Stimulated activated effector memory CD8-positive, alpha-beta T cell treated with anti-CD3 and anti-CD28 coated beads, Interleukin-12 subunit alpha, Interleukin-12 subunit beta, amount 100 ng/mL, for 72 hours (primary cell): ENCODE data around the gene CORO7.

Experiments used
- ATAC-seq: fragments of 150-1000 bp; cut with Tn5 transposase; 2 replicates; pipeline ENCODE4 v1.10.0; 2021
- DNase-seq, 2 donors: peaks; one replicate each; pipeline ENCODE4 v3.0.0; 2021 to 2022; ENCODE audit warnings: low spot score in 2 of 2
- H3K27ac Mint-ChIP-seq: one replicate; pipeline ENCODE4 v1.8.0; 2022; ENCODE audit warnings: mild to moderate bottlenecking, mixed read lengths
- H3K36me3 Mint-ChIP-seq: one replicate; pipeline ENCODE4 v1.8.0; 2022; ENCODE audit warnings: mild to moderate bottlenecking, mixed read lengths
- H3K4me1 Mint-ChIP-seq: one replicate; pipeline ENCODE4 v1.8.0; 2022; ENCODE audit warnings: mixed read lengths
- H3K4me3 Mint-ChIP-seq: one replicate; pipeline ENCODE4 v1.8.0; 2022; ENCODE audit warnings: mild to moderate bottlenecking, mixed read lengths
- H3K9me3 Mint-ChIP-seq: one replicate; pipeline ENCODE4 v1.8.0; 2022; ENCODE audit warnings: mixed read lengths

The CORO7 gene

GRCh38 chr16:4376126-4376892 lies 40.1 kb downstream of the CORO7 start:
- no peak overlapping the region for H3K27ac Mint-ChIP-seq
- no peak for ATAC-seq
- peaks cover 22% of the 10 kb centered on the region for H3K36me3 Mint-ChIP-seq
- DNase-seq: no peak
- peaks cover 37% of the 10 kb centered on the region for H3K4me1 Mint-ChIP-seq
- no peaks in the 10 kb centered on the region for H3K9me3 Mint-ChIP-seq
- H3K4me3 Mint-ChIP-seq: no peak overlapping the region

GRCh38 chr16:4375717-4376116 lies 40.7 kb downstream of the CORO7 start:
- Mint-ChIP-seq H3K27ac (peak overlapping the region; percentile 60), H3K4me1 (peaks cover 37% of the 10 kb centered on the region), H3K9me3 (no peaks in the 10 kb centered on the region)

DNA sequence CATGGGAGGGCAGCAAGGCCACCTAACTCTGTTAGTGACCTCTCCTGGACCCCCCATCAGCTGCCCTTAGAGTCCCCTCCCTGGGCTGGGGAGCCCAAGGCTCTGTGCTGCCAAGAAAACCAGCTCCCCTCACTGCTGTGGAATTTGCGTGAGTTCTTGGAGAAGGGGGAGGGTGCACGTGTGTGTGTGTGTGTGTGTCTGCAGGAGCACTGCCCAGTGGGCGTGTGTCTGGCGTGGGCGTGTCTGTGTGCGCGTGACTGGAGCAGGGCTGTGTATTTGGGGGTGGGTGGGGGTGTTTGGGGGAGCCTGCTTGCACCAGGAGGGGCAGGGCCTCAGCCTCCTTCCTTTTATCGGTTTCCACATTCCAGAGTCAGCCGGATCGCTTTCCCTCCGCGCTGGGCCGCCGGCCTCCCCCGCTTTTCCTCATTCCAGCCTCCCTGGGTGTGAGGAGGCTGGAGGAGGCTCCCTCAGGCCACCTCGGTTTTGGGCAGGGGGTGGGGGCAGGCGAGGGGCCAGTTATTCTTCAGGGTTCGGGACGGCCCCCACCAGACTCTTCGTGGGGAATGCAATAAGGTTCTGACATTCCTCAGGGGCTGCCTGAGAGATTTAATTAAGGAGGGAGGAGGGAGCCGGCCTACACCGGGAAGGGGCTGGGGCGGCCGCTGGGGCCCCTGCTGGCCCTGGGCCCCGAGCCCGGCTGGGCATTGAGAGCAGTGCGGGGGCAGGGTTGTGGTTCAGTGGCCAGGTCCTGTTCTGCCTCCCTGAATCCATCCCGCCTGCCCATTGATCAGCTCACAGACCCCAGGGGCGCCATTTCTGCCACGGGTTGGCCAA lies 42.3 kb downstream of the CORO7 start:
- Mint-ChIP-seq H3K9me3 (no peaks in the 10 kb centered on the region), H3K4me3 (no peak overlapping the region), H3K36me3 (peaks cover 7% of the 10 kb centered on the region), H3K4me1 (peaks cover 43% of the 10 kb centered on the region), H3K27ac (peak overlapping the region; percentile 60)
- no peak for ATAC-seq
- no peak for DNase-seq

More at GRCh38 chr16:4375717-4376116, 40.7 kb downstream of the CORO7 start:
- ATAC-seq: no peak
- no peak for DNase-seq
- H3K36me3 Mint-ChIP-seq: peaks cover 16% of the 10 kb centered on the region
- no peak overlapping the region for H3K4me3 Mint-ChIP-seq

DNA sequence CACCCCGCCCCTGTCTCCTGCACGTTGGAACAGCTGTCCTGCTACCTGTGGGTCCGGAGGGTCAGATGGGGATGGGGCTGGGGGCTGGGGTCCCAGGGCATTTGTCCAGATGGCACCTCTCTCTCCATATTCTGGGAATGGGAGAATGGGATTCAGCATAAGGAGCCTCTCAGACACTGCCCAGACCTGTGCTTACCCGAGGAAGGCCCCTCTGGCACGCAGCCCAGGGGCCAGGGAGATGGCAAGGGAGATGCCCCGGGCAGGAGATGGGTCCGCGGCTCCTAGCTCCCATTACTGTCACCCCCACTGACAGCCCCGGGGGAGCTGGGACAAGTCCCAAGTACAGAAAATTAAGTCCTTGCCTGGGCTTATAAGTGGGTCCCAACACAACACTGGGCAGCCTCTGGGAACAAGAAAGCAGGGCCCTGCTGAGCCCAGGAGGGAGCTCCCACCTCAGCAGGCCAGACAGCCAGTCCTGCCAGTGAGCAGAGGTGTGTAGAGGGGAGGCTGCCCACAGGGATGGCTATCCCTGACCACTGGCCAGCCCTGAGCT lies 43.0 kb downstream of the CORO7 start:
- H3K4me3 Mint-ChIP-seq: no peak overlapping the region
- H3K27ac Mint-ChIP-seq: no peak overlapping the region
- DNase-seq (no peak), ATAC-seq (no peak)
- no peaks in the 10 kb centered on the region for H3K9me3 Mint-ChIP-seq
- peaks cover 9% of the 10 kb centered on the region for H3K36me3 Mint-ChIP-seq
- peaks cover 45% of the 10 kb centered on the region for H3K4me1 Mint-ChIP-seq

- Mint-ChIP-seq H3K9me3 (no peaks in the 10 kb centered on the region), H3K27ac (no peak overlapping the region)
- ATAC-seq: no peak
These were observed 43.6 kb downstream of the CORO7 start for GRCh38 chr16:4372578-4373355.

GRCh38 chr16:4372001-4372577 lies 44.3 kb downstream of the CORO7 start:
- Mint-ChIP-seq H3K4me1 (peaks cover 43% of the 10 kb centered on the region), H3K27ac (no peak overlapping the region), H3K9me3 (no peaks in the 10 kb centered on the region), H3K36me3 (peaks cover 22% of the 10 kb centered on the region), H3K4me3 (peak overlapping the region; percentile 66)
- ATAC-seq: peak; percentile 69
- DNase-seq: peak; percentile 23 to 60

More at GRCh38 chr16:4372578-4373355, 43.6 kb downstream of the CORO7 start:
- no peak for DNase-seq
- peaks cover 16% of the 10 kb centered on the region for H3K36me3 Mint-ChIP-seq
- peak overlapping the region; percentile 66 for H3K4me3 Mint-ChIP-seq
- H3K4me1 Mint-ChIP-seq: peaks cover 40% of the 10 kb centered on the region

- ATAC-seq (peak; percentile 83), DNase-seq (peak; percentile 65 to 82)
- peak within 1 kb of the TSS; percentile 66 for H3K4me3 Mint-ChIP-seq
- H3K27ac Mint-ChIP-seq: peak within 1 kb of the TSS; percentile 34
- H3K9me3 Mint-ChIP-seq: no peaks in the 10 kb centered on the region
- H3K36me3 Mint-ChIP-seq: peaks cover 28% of the 10 kb centered on the region
- H3K4me1 Mint-ChIP-seq: peaks cover 43% of the 10 kb centered on the region
These were observed 44.9 kb downstream of the CORO7 start, which contains the start of gene VASN for GRCh38 chr16:4371357-4372000. Gene VASN (plus strand): TSS chr16:4371848. CDS start chr16:4380878, 9,030 bp downstream.

- no peak overlapping the region for H3K4me3 Mint-ChIP-seq
- peaks cover 32% of the 10 kb centered on the region for H3K36me3 Mint-ChIP-seq
- DNase-seq (no peak), ATAC-seq (no peak)
- peak overlapping the region; percentile 34 for H3K27ac Mint-ChIP-seq
- H3K9me3 Mint-ChIP-seq: no peaks in the 10 kb centered on the region
- H3K4me1 Mint-ChIP-seq: peaks cover 40% of the 10 kb centered on the region
These were observed 45.6 kb downstream of the CORO7 start for GRCh38 chr16:4370570-4371356.

- no peak for DNase-seq
These were observed 46.2 kb downstream of the CORO7 start for GRCh38 chr16:4370151-4370550.

DNA sequence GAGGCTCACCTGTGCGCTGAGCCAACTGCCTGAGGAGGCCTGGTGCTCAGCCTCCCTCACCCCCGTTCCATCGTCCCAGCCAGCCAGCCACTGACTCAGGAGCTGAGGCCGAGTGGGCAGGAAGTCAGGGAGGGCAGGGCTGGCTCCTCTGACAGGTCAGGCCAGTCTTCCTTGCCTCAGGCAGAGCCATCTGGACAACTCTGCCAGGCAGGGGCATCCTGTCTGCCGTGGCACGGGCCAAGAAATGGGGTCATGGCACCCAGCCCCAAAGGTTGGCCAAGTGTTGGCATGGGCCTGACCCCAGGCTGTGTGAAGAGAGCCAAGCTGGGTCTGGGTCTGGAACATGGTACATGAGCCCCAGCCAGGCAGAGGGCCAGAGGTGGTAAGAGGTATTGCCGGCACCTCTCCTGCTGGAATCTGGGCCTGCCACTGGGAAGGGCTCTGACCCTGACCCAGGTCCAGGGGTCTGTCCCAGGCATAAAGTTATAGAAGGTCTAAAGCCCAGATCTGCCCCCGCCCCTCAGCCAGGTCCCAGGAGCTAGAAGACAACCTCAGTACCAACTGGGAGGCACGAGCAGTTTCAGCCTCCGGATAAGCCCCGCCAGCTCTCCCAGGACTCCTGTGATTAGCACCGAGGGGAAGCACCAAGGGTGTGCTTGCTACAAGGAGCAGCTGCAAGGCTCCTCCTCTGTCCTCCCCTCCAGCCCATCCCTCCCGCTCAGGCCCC lies 47.2 kb downstream of the CORO7 start:
- Mint-ChIP-seq H3K36me3 (peaks cover 28% of the 10 kb centered on the region), H3K9me3 (no peaks in the 10 kb centered on the region), H3K27ac (peak overlapping the region; percentile 80), H3K4me3 (no peak overlapping the region), H3K4me1 (peaks cover 36% of the 10 kb centered on the region)
- ATAC-seq (no peak), DNase-seq (no peak)

More at GRCh38 chr16:4370151-4370550, 46.2 kb downstream of the CORO7 start:
- ATAC-seq: no peak
- Mint-ChIP-seq H3K4me1 (peaks cover 36% of the 10 kb centered on the region), H3K4me3 (no peak overlapping the region), H3K9me3 (no peaks in the 10 kb centered on the region), H3K27ac (peak overlapping the region; percentile 34), H3K36me3 (peaks cover 28% of the 10 kb centered on the region)

DNA sequence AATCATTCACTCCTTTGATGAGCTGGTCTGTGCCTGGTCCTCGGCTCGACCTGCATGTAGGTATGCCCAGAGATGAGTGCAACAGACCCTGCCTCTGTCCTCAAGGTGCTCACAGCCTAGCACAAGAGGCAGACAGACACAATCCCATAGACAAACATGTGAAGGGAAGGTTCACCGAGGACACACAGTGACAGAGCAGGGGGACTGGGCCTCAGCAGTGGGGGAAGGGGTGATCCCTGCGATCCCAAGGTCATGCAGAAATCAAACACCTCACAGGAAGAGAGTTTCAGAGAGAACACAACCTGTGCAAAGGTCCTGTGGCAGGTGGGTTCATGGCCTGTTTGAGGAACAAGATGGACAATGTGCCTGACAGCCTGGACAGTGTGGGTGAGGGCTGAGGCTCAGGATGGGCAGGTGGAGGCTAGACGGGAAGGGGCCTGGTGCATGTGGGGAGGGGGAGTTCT lies 49.0 kb downstream of the CORO7 start:
- no peak overlapping the region for H3K4me3 Mint-ChIP-seq
- peaks cover 23% of the 10 kb centered on the region for H3K4me1 Mint-ChIP-seq
- H3K36me3 Mint-ChIP-seq: peaks cover 46% of the 10 kb centered on the region
- ATAC-seq (no peak), DNase-seq (no peak)
- H3K9me3 Mint-ChIP-seq: no peaks in the 10 kb centered on the region
- peak overlapping the region; percentile 88 for H3K27ac Mint-ChIP-seq

DNA sequence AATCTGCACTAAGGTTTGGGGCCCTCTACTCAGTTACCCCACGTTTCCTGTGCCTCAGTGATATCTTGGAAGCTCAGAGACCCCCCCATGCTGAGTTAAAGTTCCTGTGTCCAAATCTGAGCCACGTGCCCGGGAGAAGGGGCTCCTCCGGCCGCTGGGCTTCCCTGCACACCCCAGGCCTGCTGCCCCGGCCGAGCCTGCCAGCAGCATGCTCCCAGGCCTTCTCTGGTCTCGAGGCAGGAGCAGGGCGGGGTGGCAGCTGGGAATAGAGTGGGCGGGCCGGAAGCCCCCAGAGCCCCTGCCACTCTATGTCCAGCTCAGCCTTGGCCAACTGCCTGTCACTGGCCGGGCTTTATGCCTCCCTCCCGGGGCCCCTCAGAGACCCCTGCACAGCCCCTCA lies 50.4 kb downstream of the CORO7 start:
- Mint-ChIP-seq H3K4me3 (no peak overlapping the region), H3K36me3 (peaks cover 54% of the 10 kb centered on the region), H3K9me3 (no peaks in the 10 kb centered on the region), H3K27ac (peak overlapping the region; percentile 79), H3K4me1 (peaks cover 19% of the 10 kb centered on the region)
- DNase-seq (no peak), ATAC-seq (no peak)

DNA sequence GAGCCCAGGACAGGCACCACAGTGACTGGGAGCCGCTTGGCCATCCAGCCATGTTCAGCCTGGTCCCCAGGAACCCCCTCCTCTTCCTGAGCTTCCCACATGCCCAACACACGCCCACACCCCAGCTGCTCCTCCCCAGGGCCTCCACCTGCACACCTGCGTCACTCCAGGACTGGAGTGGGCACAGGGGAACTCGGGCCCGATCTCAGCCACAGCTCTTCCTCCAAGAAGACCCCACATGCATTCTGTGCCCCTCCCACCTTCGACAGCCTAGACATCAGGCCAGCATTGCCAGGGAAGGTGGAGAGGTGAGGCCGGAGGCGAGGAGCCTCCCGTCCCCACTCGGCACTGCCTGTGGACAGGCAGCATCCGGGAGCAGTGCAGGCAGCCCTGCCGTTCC lies 50.8 kb downstream of the CORO7 start:
- DNase-seq: no peak
- Mint-ChIP-seq H3K36me3 (peaks cover 58% of the 10 kb centered on the region), H3K9me3 (no peaks in the 10 kb centered on the region), H3K4me1 (peaks cover 19% of the 10 kb centered on the region), H3K4me3 (no peak overlapping the region), H3K27ac (no peak overlapping the region)
- ATAC-seq: no peak
